Prostate gland (tissue), 2 donors: Measurements from ENCODE around the gene VAC14.

ENCODE experiments used
- CTCF ChIP-seq, 4 experiments: fragments of 200-600 bp in 2 of 4; fragments of 450-650 bp in 2 of 4; sonication (generic) in 2 of 4; IDR thresholded peaks; 1 replicate in 3 of 4; 2 replicates in 1 of 4; pipeline ENCODE4 v1.5.1; 2016 to 2019; ENCODE audit warnings: antibody characterized with exemption in 4 of 4, mild to moderate bottlenecking in 2 of 4, moderate library complexity in 2 of 4
- POLR2A ChIP-seq: fragments of 450-650 bp; IDR thresholded peaks from one replicate; pipeline ENCODE4 v1.6.1; 2016; ENCODE audit warnings: antibody characterized with exemption, mild to moderate bottlenecking

- TF ChIP-seq CTCF (IDR thresholded peaks at IDR 0.05) (no peak), POLR2A (no peak)
Observed at GRCh38 chr16:70777973-70778406, 23.0 kb downstream of the VAC14 start.
